ENCODE results near the gene ERVW-1. TPM values are rescaled to one million over a fixed set of nuclear protein-coding genes. Genes with fewer than 3 reads are reported as not detected.
"Not testable (repeated sequence)": the region's sequence is repeated elsewhere in the genome, so short reads cannot be mapped to it uniquely, and the experiment has no call there.

The ERVW-1 gene, protein sequence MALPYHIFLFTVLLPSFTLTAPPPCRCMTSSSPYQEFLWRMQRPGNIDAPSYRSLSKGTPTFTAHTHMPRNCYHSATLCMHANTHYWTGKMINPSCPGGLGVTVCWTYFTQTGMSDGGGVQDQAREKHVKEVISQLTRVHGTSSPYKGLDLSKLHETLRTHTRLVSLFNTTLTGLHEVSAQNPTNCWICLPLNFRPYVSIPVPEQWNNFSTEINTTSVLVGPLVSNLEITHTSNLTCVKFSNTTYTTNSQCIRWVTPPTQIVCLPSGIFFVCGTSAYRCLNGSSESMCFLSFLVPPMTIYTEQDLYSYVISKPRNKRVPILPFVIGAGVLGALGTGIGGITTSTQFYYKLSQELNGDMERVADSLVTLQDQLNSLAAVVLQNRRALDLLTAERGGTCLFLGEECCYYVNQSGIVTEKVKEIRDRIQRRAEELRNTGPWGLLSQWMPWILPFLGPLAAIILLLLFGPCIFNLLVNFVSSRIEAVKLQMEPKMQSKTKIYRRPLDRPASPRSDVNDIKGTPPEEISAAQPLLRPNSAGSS
- not detected in 2 replicates for total RNA-seq

DNA sequence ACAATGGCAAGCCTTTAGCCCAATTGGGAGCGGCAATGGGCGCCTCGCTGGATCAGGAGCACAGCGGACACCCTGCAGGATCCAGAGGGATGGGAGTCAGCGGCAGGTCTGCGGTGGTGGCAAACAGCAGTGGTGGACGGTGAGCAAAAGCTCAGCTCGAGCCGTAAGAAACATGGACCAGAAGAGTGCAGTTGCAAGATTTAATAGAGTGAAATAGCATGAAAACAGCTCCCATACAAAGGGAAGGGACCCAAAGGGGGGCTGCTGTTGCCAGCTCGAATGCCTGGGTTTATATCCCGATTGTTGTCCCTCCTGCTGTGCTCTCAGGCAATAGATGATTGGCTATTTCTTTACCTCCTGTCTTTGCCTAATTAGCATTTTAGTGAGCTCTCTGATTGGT, at the start of gene ERVW-1:
TSS of gene ERVW-1 (minus strand) at position 266 of the 400 bp plus-strand sequence. CDS start 7,565 bp downstream, outside the sequence.
- not testable (repeated sequence) for DNase-seq (ENCODE audit: extremely low read depth, low read depth, low spot score)

DNA sequence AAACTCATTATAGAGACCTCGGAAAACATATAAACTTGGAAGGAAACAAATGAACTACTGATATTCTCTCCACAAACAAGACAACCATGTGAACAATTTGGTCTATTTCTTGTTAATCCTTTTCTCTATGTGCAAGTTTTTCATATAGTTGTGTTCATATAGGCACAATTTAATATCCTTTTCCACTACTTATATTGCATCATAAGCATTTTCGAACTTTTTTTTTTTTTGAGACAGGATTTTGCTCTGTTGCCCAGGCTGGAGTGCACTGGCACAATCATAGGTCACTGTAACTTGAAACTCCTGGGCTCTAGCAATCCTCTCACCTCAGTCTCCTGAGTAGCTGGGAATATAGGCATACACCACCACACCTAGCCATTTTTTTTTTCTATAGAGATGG, 45.4 kb upstream of the ERVW-1 start:
- no peak for DNase-seq (ENCODE audit: extremely low read depth, low read depth, low spot score)

- DNase-seq (ENCODE audit: extremely low read depth, low read depth, low spot score): no peak
These were observed 42.3 kb upstream of the ERVW-1 start for GRCh38 chr7:92520024-92520423.

GRCh38 chr7:92517631-92518030, 39.9 kb upstream of the ERVW-1 start:
- no peak for DNase-seq (ENCODE audit: extremely low read depth, low read depth, low spot score)

DNA sequence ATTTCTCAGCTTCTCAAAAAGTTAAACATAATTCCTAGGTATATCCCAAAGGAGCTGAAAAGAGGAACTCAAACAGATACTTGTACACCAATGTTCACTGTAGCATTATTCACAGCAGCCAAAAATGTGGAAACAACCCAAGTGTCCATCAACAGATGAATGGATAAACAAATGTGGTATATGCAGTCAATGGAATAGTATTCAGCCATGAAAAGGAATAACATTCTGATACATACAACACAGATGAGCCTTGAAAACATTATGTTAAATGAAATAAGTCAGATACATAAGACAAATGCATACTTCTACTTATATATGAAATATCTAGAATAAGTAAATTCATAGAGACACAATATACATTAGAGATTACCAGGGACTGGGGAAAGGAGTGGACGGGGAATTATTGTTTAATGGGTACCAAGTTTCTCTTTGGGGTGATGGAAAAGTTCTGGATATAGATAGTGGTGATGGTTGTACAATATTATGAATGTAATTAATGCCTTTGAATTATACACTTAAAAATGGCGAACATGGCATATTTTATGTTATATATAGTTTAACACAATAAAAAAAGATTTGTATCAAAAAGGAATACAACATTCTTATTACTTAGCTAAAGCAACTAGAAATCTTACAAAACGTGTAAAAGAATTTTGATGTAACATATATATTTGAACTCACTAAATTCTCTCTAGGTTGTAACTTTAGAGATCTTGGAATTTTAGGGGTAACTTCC, 35.6 kb upstream of the ERVW-1 start:
- DNase-seq (ENCODE audit: extremely low read depth, low read depth, low spot score): no peak

GRCh38 chr7:92508946-92509345, 31.2 kb upstream of the ERVW-1 start:
- no peak for DNase-seq (ENCODE audit: extremely low read depth, low read depth, low spot score)

DNA sequence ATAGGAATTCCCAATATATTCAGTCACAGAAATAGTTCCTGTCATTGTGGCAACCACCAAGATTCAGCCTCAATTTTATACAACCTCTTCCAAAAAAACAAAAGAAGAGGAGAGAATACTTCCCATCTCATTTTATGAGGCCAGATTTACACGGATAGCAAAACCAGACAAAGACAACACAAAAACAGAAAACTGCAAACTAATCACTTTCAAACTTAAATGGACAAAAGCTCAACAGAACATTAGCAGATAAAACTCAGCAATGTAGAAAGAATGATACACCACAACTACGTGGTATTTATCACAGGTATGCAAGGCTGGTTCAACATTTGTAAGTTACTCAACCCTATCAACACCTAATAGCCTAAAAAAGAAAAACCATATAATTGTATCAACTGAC, 28.6 kb upstream of the ERVW-1 start:
- DNase-seq (ENCODE audit: extremely low read depth, low read depth, low spot score): no peak

GRCh38 chr7:92504563-92504962, 26.8 kb upstream of the ERVW-1 start:
- no peak for DNase-seq (ENCODE audit: extremely low read depth, low read depth, low spot score)

DNA sequence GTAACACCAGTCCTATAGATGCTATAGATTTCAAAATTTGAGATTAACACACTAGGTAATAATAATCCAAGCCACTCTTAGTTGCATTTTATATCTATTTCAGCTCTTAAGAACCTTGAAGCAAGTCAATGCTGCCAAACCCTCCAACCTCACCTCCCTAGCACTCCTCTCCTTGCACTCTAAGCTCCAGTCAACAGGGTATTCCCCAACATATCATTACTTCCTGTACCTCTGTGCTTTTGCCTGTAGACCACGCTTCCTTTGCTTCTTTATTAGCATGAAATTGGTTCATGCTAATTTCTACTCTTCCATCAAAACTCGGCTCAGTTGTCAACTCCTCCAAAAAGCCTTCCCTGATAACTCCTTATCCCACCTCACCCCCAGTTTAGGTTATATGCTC, 26.0 kb upstream of the ERVW-1 start:
- DNase-seq (ENCODE audit: extremely low read depth, low read depth, low spot score): no peak

DNA sequence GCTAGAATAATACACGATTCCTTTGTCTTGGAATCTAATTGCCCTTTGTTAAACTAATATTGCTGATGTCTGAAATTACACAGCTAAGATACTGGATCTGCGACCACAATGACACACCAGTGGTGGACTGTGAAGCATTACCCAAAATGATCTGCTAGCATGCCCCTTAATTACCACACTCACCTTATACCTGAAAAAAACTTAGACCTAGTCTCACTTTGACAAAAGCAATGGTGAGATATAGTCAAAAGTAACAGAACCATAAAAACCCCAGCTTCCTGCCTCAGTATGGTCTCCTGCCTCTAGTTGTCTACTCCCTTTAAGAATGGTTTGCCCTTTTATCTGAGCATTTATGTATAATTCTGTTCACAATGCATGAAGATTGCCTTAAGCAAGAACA, 20.8 kb upstream of the ERVW-1 start:
- DNase-seq (ENCODE audit: extremely low read depth, low read depth, low spot score): no peak

GRCh38 chr7:92496876-92497275, 19.1 kb upstream of the ERVW-1 start:
- DNase-seq (ENCODE audit: extremely low read depth, low read depth, low spot score): no peak

GRCh38 chr7:92489634-92490033, 11.9 kb upstream of the ERVW-1 start:
- no peak for DNase-seq (ENCODE audit: extremely low read depth, low read depth, low spot score)

DNA sequence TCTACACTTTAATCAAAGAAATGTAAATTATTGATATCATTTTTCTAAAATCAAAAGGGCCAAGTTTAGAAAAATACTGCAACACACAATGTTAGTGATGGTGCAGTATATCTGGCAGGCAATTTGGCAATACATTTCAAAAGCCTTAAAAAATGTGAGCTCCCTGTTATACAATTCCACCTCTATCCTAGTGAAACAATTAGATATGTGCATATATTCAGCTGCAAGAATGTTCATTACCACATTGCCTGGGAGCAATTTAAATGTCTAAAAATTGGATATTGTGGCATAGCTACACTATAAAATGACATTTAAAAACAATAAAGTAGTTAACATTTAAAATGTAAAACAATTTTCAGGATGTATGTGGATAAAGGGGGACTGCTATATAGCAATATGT, 10.1 kb upstream of the ERVW-1 start:
- no peak for DNase-seq (ENCODE audit: extremely low read depth, low read depth, low spot score)

- DNase-seq (ENCODE audit: extremely low read depth, low read depth, low spot score): no peak
These were observed 8.2 kb upstream of the ERVW-1 start for GRCh38 chr7:92485974-92486373.

- DNase-seq (ENCODE audit: extremely low read depth, low read depth, low spot score): no peak
These were observed 7.6 kb upstream of the ERVW-1 start for GRCh38 chr7:92485267-92485892.

- DNase-seq (ENCODE audit: extremely low read depth, low read depth, low spot score): not testable (repeated sequence)
These were observed 6.5 kb upstream of the ERVW-1 start for GRCh38 chr7:92484226-92484625.

DNA sequence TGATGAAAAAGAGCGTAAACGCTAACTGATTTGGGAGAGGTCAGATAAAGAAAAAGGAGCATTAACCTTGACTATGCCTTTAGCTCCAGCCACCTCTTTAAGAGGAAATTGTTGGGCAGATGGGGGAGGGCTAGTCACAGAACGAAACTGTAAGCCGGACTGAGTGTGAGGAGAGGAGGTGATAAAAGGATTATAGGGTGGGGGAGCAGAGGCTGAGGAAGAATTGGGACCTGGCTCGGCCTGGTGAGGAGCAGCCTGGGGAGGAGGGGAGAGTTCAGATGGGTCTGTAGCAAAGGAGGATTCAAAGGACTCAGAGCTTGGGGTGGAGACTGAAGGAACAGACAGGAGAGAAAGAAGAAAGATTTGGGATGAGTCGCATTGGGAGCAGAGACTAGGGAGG, 5.9 kb upstream of the ERVW-1 start:
- not testable (repeated sequence) for DNase-seq (ENCODE audit: extremely low read depth, low read depth, low spot score)

DNA sequence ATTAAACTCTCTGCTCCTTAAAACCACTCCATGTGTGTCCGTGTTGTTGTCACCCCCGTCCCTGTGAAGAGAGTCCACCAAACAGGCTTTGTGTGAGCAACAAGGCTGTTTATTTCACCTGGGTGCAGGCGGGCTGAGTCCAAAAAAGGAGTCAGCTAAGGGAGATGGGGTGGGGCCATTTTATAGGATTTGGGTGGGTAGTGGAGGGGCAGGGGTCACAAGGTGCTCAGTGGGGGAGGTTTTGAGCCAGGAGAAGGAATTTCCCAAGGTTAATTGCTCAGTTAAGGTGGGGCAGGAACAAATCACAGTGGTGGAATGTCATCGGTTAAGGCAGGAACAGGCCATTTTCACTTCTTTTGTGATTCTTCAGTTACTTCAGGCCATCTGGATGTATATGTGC, 1.4 kb upstream of the ERVW-1 start:
- not testable (repeated sequence) for DNase-seq (ENCODE audit: extremely low read depth, low read depth, low spot score)

GRCh38 chr7:92478711-92479110, 965 bp upstream of the ERVW-1 start:
- no peak for DNase-seq (ENCODE audit: extremely low read depth, low read depth, low spot score)

DNA sequence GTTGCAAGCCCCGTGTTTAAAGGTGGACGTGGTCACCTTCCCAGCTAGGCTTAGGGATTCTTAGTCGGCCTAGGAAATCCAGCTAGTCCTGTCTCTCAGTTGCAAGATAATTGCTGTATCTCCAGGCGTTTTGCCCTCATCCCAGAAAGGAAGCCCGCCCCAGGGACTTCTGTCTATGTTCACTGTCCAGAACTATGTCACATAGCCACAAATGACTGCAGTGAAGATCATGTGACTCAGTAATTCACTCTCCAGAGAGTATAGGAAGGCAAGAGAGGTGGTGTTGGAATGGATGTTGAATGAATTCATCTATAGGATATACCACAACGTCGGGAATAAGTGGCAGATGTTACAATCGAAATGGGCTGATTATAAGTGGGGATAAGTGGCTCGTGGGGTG, 349 bp upstream of the ERVW-1 start:
- no peak for DNase-seq (ENCODE audit: extremely low read depth, low read depth, low spot score)

- DNase-seq (ENCODE audit: extremely low read depth, low read depth, low spot score): not testable (repeated sequence)
These were observed 1.7 kb downstream of the ERVW-1 start for GRCh38 chr7:92475851-92476590.
